Upper lobe of right lung (tissue), 1 donor: Measurements from ENCODE around the gene SETD2. TPM values are rescaled to one million over a fixed set of nuclear protein-coding genes. Genes with fewer than 3 reads are reported as not detected.
"Not testable (repeated sequence)": the region's sequence is repeated elsewhere in the genome, so short reads cannot be mapped to it uniquely, and the experiment has no call there.

Experiments
- ATAC-seq: fragments of 200-7000 bp; cut with Tn5 transposase; one replicate; pipeline ENCODE4 v1.9.1; 2020; ENCODE audit warnings: mild to moderate bottlenecking, moderate library complexity
- DNase-seq: peaks from one replicate; pipeline ENCODE4 v3.0.0-alpha.2; 2020
- H3K27ac ChIP-seq: fragments of 200-600 bp; one replicate; pipeline ENCODE4 v1.8.0; 2022
- H3K27me3 ChIP-seq: fragments of 200-600 bp; one replicate; pipeline ENCODE4 v1.8.0; 2022; ENCODE audit warnings: mild to moderate bottlenecking
- H3K36me3 ChIP-seq: fragments of 200-600 bp; one replicate; pipeline ENCODE4 v1.8.0; 2022
- H3K4me1 ChIP-seq: fragments of 200-600 bp; one replicate; pipeline ENCODE4 v1.8.0; 2022
- H3K4me3 ChIP-seq: fragments of 200-600 bp; one replicate; pipeline ENCODE4 v1.8.0; 2022; ENCODE audit warnings: mild to moderate bottlenecking
- H3K9me3 ChIP-seq: fragments of 200-600 bp; one replicate; pipeline ENCODE4 v1.8.0; 2022
- CTCF ChIP-seq: fragments of 200-600 bp; IDR thresholded peaks from one replicate; pipeline ENCODE4 v1.8.0; 2022; ENCODE audit warnings: antibody characterized with exemption
- intact Hi-C: fragments of 100-400 bp; cut with DNase I; formaldehyde crosslinking; loops from one replicate; pipeline ENCODE4 v1.11.0; 2022
- long read RNA-seq: library from polyadenylated mRNA; unstranded; transcript quantifications from one replicate; pipeline ENCODE4 v2.0.0, GENCODE V29; 2021
- total RNA-seq: library from RNA; stranded (reverse); fragmentation: NEBNext Ultra II Directional; extraction: Animal tissue kit (Norgen Biotek cat#: 25700); gene quantifications from one replicate; pipeline ENCODE4 v1.2.1, GENCODE V29; 2021
- donor health status: DM: no; HTN: yes; CAD: no; lungs with severe emphysema.

The SETD2 gene
- 45.9 TPM for total RNA-seq
- long read RNA-seq, partial matches to known transcripts, result 2 of 8 reads
- long read RNA-seq, other reads (novel, unspliced or antisense), result 6 of 8 reads

- intact Hi-C loops, result no loop called here
- Histone ChIP-seq H3K9me3 (no peaks in the 10 kb centered on the region), H3K27ac (peak within 1 kb of the TSS; percentile 95), H3K4me1 (peaks cover 47% of the 10 kb centered on the region), H3K36me3 (no peaks in the 10 kb centered on the region), H3K27me3 (no peaks in the 10 kb centered on the region), H3K4me3 (peak within 1 kb of the TSS; percentile 97)
- peak; percentile 97 for ATAC-seq
- peak; percentile 22 for TF ChIP-seq CTCF
- DNase-seq, result peak; percentile 98
Observed at GRCh38 chr3:47164007-47164881, at the start of gene SETD2. TSS of gene SETD2 (minus strand) at chr3:47164113. CDS start at chr3:47163924, 189 bp downstream.

GRCh38 chr3:47210863-47211405 lies 47.0 kb upstream of the SETD2 start:
- H3K27me3 ChIP-seq, result no peaks in the 10 kb centered on the region
- no peak for DNase-seq
- no peak overlapping the region for H3K4me3 ChIP-seq
- no peaks in the 10 kb centered on the region for H3K4me1 ChIP-seq
- no peak for TF ChIP-seq CTCF
- intact Hi-C loops, result no loop called here
- H3K9me3 ChIP-seq, result no peaks in the 10 kb centered on the region
- H3K27ac ChIP-seq, result no peak overlapping the region
- no peak for ATAC-seq
- no peaks in the 10 kb centered on the region for H3K36me3 ChIP-seq

- H3K36me3 ChIP-seq, H3K4me3 ChIP-seq, H3K27me3 ChIP-seq, H3K4me1 ChIP-seq, ATAC-seq, intact Hi-C loops, H3K27ac ChIP-seq, DNase-seq, H3K9me3 ChIP-seq: not testable (repeated sequence)
Observed at GRCh38 chr3:47206022-47206421, 42.1 kb upstream of the SETD2 start.

GRCh38 chr3:47204875-47205274 lies 41.0 kb upstream of the SETD2 start:
- Histone ChIP-seq H3K36me3 (no peaks in the 10 kb centered on the region), H3K9me3 (no peaks in the 10 kb centered on the region), H3K27ac (no peak overlapping the region), H3K27me3 (no peaks in the 10 kb centered on the region), H3K4me3 (no peak overlapping the region), H3K4me1 (no peaks in the 10 kb centered on the region)
- DNase-seq (no peak), ATAC-seq (no peak)
- intact Hi-C loops, result no loop called here
- no peak for TF ChIP-seq CTCF

GRCh38 chr3:47202542-47202941 lies 38.6 kb upstream of the SETD2 start:
- intact Hi-C loops, result no loop called here
- no peaks in the 10 kb centered on the region for H3K9me3 ChIP-seq
- H3K27ac ChIP-seq, result no peak overlapping the region
- H3K4me3 ChIP-seq, result no peak overlapping the region
- no peak for TF ChIP-seq CTCF
- DNase-seq, result no peak
- ATAC-seq, result no peak
- H3K4me1 ChIP-seq, result no peaks in the 10 kb centered on the region
- H3K36me3 ChIP-seq, result no peaks in the 10 kb centered on the region
- H3K27me3 ChIP-seq, result no peaks in the 10 kb centered on the region

- no peak for ATAC-seq
- intact Hi-C loops, result no loop called here
- H3K27me3 ChIP-seq, result no peaks in the 10 kb centered on the region
- no peaks in the 10 kb centered on the region for H3K4me1 ChIP-seq
- no peaks in the 10 kb centered on the region for H3K9me3 ChIP-seq
- H3K27ac ChIP-seq, result no peak overlapping the region
- H3K36me3 ChIP-seq, result no peaks in the 10 kb centered on the region
- TF ChIP-seq CTCF, result no peak
- DNase-seq, result no peak
- no peak overlapping the region for H3K4me3 ChIP-seq
Observed at GRCh38 chr3:47197287-47197686, 33.4 kb upstream of the SETD2 start.
